Right cardiac atrium (tissue), 5 donors: ENCODE measurements around the gene QKI. TPM values are rescaled to one million over a fixed set of nuclear protein-coding genes. Genes with fewer than 3 reads are reported as not detected.

Experiments
- ATAC-seq, 2 donors: fragments of 200-7000 bp; cut with Tn5 transposase; one replicate each; pipeline versions ENCODE4 v1.8.0 to v1.9.1; 2020; ENCODE audit warnings: moderate library complexity in 2 of 2, mild to moderate bottlenecking in 1 of 2
- DNase-seq, 3 donors: peaks; one replicate each; pipeline ENCODE4 v3.0.0-alpha.2; 2020
- H3K27ac ChIP-seq: one replicate; pipeline ENCODE4 v1.5.1; 2013; ENCODE audit warnings: mild to moderate bottlenecking, low read length, control low read depth, moderate library complexity
- H3K27me3 ChIP-seq: one replicate; pipeline ENCODE4 v1.6.1; 2013; ENCODE audit not compliant: control insufficient read depth, insufficient read depth
- H3K4me1 ChIP-seq: one replicate; pipeline ENCODE4 v1.6.1; 2013; ENCODE audit warnings: low read length; ENCODE audit not compliant: control insufficient read depth, insufficient read depth
- H3K4me3 ChIP-seq: one replicate; pipeline ENCODE4 v1.5.1; 2013; ENCODE audit warnings: low read length, control low read depth
- H3K9me3 ChIP-seq: one replicate; pipeline ENCODE4 v1.6.1; 2013; ENCODE audit warnings: low read length; ENCODE audit not compliant: control insufficient read depth
- WGBS: extraction: QIAGEN DNeasy Blood & Tissue Kit; methylation state at CpG from one replicate; pipeline ENCODE4 v1.1.7; 2013; 5-methylcytosine and 5-hydroxymethylcytosine counted together
- intact Hi-C, 4 donors: fragments of 100-400 bp; cut with DNase I; formaldehyde crosslinking; loops; one replicate each; pipeline versions ENCODE4 v1.11.0 to v1.14.0; 2022 to 2023
- polyA plus RNA-seq: library from polyadenylated mRNA; stranded (reverse); fragments of 200-250 nt; gene quantifications from one replicate; pipeline ENCODE4 v1.2.3, GENCODE V29; 2013
- total RNA-seq, 4 donors: library from RNA; stranded (reverse); fragmentation: NEBNext Ultra II Directional; extraction: Animal tissue kit (Norgen Biotek cat#: 25700); gene quantifications; one replicate each; pipeline ENCODE4 v1.2.1, GENCODE V29; 2021
- donor health status: healthy with polysubstance abuse.
- donor health status: DM: no; HTN: yes; CAD: no.
- donor health status: DM: no; HTN: no; CAD: no.
- donor health status: DM: no; HTN: yes; CAD: no; lungs with severe emphysema.
- donor health status: DM: yes; HTN: yes; CAD: no.

Gene QKI
- total and polyA plus RNA-seq, 5 donors: 100 to 415 (median 373) TPM

DNA sequence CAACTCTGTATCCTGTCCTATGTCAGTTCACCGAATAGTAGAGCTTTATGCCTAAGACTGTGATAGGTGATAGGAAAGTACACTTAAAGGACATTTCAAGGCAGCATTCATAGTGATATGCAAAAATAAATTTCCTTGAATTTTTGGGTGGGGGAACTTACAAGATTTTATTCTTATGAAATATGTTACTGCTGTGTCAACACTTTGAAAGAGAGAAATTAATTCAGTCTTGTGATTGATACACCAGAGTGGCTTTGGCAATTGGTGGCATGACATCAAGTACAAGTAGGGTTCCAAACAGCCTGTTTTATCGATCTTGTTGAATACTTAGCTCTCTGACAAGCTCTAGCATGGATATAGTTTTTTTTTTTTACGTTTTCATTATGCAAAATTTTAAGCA lies 72.3 kb downstream of the QKI start:
- DNase-seq: no peak
- WGBS: 31% methylated on average over 3 of the region's 3 CpGs
- no peak for ATAC-seq
- Histone ChIP-seq H3K27me3 (no peaks in the 10 kb centered on the region), H3K27ac (no peak overlapping the region), H3K4me3 (no peak overlapping the region), H3K4me1 (peaks cover 7% of the 10 kb centered on the region), H3K9me3 (no peaks in the 10 kb centered on the region)
- intact Hi-C loops: no loop called here

DNA sequence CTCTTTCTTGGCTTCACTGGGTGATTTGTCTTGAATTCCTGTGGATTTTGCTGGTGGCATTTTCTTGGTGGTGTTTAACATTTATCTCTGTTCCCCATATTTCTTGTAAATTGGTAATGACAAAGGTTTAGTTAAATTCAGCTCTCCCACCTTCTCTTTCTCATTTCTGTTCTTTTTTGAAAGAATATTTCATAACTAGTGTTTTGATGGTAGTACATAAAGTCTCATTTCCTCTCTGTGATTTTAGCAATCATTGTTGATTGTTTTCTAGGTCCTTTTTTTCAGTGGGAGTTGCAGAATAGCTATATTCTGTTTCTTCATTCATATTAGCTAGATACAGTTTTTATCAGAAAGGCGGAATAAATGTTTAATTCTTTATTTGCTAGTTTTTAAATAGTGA lies 73.1 kb downstream of the QKI start:
- Histone ChIP-seq H3K9me3 (no peaks in the 10 kb centered on the region), H3K27ac (no peak overlapping the region), H3K4me3 (no peak overlapping the region), H3K4me1 (peaks cover 5% of the 10 kb centered on the region), H3K27me3 (no peaks in the 10 kb centered on the region)
- DNase-seq (no peak), ATAC-seq (no peak)
- intact Hi-C loops: no loop called here
- WGBS: 61% methylated on average over 1 of the region's 1 CpG

DNA sequence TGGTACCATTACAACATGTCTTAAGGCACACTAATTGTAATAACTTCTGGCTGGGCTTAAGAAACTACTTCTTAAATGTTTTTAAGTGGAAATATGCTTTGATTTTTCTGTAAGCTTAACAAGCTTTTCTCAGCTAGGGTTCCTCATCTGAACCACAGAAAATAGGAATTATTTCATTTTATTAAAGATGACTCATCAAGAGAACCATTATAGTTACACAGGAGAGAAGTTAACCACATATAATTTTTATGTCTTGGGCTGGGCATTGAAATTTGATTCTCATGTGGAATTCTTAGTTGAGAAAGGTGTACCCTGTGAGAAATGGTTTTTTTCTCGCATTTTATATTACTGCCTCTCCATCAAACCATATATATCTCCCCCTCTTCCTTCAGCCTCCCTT lies 75.1 kb downstream of the QKI start:
- Histone ChIP-seq H3K27ac (no peak overlapping the region), H3K9me3 (no peaks in the 10 kb centered on the region), H3K4me3 (no peak overlapping the region), H3K4me1 (peaks cover 6% of the 10 kb centered on the region), H3K27me3 (no peaks in the 10 kb centered on the region)
- ATAC-seq (no peak), DNase-seq (no peak)
- WGBS: 99% methylated on average over 1 of the region's 1 CpG
- intact Hi-C loops: no loop called here

DNA sequence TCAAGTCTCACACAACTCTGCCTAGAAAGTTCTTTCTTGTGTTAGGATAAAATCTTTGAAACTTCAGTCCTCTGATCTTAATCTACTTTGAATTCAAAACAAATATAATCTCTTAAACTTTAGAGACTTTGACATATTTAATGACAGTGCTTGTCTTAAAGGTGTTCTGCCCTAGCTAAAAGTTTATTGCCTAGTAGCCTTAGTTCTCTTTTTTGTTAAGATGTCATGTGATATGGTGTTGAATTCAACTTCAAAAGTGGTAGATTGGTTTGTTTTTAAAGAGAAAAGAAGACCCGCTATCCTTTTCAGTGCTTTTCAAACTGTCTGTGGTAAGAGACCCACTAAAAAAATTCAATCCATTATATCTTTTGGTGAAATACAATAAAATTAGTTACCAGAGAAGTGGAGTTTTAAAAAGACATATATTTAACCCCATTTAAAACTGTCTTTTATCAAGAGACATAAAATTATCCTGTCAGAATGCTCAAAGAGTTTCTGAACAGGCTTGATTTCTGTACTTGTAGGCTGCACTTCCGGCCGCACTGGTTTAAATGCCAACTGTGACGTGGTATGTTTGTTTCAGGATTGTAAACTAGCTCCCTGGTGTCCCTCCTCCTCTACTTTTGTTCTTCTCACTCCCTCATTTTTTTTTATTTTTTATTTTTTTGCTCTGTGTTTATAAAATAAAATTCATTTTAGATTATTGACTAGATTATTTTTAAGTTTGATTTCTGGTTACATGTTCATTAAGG lies 76.5 kb downstream of the QKI start:
- ATAC-seq (peak; percentile 71 to 82), DNase-seq (peak; percentile 69 to 87 (median 70))
- no peak overlapping the region for H3K27ac ChIP-seq
- no peaks in the 10 kb centered on the region for H3K27me3 ChIP-seq
- 36% methylated on average over 4 of the region's 4 CpGs for WGBS
- no peaks in the 10 kb centered on the region for H3K9me3 ChIP-seq
- peaks cover 6% of the 10 kb centered on the region for H3K4me1 ChIP-seq
- intact Hi-C loops: no loop called here
- no peak overlapping the region for H3K4me3 ChIP-seq

DNA sequence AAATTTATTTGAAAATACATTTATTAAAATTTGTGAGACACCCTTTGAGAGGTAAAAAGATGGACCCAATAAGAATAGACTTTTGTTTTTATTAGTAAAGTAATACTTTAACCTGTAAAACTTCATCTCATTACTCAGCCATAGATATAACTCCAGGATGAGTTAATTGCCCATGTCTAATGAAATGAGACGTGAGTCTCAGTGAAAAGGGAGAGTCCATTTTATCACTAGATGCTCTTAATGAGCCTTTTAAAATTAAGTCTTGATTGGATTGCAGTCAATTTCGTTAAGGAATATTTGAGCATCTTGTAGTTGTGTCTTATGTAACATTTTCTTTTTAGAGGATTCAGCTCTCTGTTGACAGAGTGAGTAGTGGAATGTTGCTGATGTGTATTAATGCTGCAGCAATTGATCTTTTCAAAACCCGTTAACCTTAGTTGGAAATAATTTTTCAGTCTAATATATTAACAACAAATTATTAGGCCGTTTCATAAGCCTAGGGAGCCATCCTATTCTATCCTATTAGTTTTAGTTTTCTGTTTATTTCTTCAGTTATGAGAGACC lies 77.3 kb downstream of the QKI start:
- Histone ChIP-seq H3K27ac (no peak overlapping the region), H3K4me3 (no peak overlapping the region), H3K27me3 (no peaks in the 10 kb centered on the region), H3K9me3 (no peaks in the 10 kb centered on the region), H3K4me1 (peaks cover 6% of the 10 kb centered on the region)
- DNase-seq: no peak
- 54% methylated on average over 4 of the region's 4 CpGs for WGBS
- no peak for ATAC-seq
- intact Hi-C loops: no loop called here

DNA sequence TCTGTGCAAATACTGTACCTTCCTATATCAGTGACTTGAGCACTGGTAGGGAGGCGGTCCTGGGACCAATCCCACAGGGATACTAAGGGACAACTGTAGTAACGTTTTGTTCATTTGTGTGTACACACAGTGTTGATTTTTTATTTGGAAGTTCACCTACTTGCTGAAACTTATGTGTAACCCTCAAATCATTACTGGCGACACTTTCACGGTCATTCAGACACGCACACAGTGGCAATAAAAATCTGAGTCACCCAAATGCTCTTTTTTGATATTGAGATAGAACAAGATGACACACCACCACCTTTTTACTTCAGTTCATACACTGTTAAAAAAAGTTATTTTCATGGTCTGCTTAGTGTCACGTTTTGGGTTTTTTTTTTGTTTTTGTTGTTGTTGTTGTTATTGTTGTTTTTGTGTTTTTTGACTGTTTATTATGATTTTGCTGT lies 79.8 kb downstream of the QKI start:
- DNase-seq: no peak
- peak in 1 of 2 donors; percentile 13 for ATAC-seq
- H3K9me3 ChIP-seq: no peaks in the 10 kb centered on the region
- intact Hi-C loops: no loop called here
- H3K4me3 ChIP-seq: no peak overlapping the region
- H3K27ac ChIP-seq: no peak overlapping the region
- H3K4me1 ChIP-seq: peaks cover 4% of the 10 kb centered on the region
- no peaks in the 10 kb centered on the region for H3K27me3 ChIP-seq
- 72% methylated on average over 6 of the region's 6 CpGs for WGBS

DNA sequence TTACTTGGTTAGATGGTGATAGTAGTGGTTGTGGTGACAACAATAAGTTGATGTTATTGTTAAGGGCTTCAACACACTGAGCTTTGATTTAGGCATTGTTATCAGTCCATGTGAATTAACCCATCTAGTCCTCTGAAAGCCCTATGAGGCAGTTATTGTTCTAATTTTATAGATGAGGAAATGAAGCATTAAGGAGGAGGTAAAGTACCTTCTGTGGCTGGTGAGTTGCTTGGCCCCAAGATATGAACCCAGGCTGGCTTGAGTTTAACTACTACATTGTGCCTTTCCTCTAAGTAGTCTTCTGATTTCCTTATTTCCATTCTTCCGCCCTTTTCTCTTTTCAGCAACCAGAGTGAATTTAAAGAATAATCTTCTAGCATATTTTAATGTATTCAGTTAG lies 81.7 kb downstream of the QKI start:
- ATAC-seq: no peak
- intact Hi-C loops: no loop called here
- H3K27ac ChIP-seq: no peak overlapping the region
- no peaks in the 10 kb centered on the region for H3K27me3 ChIP-seq
- peaks cover 3% of the 10 kb centered on the region for H3K4me1 ChIP-seq
- WGBS: 97% methylated on average over 1 of the region's 1 CpG
- H3K9me3 ChIP-seq: no peaks in the 10 kb centered on the region
- no peak for DNase-seq
- no peak overlapping the region for H3K4me3 ChIP-seq

DNA sequence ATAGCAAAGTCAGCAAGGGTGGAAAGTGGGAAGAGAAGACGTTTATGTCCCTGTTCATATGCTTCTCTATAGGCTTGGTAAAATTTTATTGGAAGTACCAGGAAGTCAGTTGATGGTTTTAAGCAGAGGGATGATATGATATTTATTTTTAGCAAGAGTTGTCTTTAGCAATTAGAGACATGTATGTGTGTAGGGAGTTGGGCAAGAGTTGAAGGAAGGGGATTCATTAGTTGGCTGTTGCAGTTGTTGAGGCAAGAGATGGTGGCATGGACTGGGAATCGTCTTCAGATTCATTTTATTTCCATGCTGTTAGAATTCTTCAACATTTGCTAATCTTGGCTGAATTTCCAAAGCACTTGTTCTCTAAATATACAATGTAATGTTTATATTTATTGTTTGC lies 85.6 kb downstream of the QKI start:
- intact Hi-C loops: no loop called here
- H3K4me3 ChIP-seq: no peak overlapping the region
- H3K27me3 ChIP-seq: no peaks in the 10 kb centered on the region
- H3K9me3 ChIP-seq: no peaks in the 10 kb centered on the region
- H3K4me1 ChIP-seq: peaks cover 4% of the 10 kb centered on the region
- ATAC-seq (no peak), DNase-seq (no peak)
- H3K27ac ChIP-seq: peak overlapping the region; percentile 62
- 46% methylated on average over 2 of the region's 2 CpGs for whole genome bisulfite sequencing

DNA sequence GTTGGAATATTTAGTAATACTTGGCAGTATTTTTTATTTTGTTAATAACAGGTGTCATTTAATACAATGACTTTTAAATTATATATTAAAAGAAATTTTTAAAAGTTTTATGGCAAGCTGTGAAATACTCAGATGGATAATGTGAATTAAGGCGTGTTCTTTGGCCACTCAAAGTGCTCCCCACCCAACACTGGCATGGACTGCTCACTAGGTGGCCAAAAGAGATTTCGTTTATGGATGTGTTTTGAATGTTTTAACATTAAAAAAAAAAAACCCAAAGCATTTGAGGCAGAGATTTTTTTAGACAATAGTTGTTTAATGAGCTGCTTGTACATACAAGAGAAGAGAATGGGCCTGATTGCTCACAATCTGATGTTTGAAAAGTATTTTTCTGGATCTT lies 86.5 kb downstream of the QKI start:
- ATAC-seq (peak; percentile 40), DNase-seq (peak in 1 of 3 donors; percentile 70)
- WGBS: 59% methylated on average over 2 of the region's 2 CpGs
- Histone ChIP-seq H3K27me3 (no peaks in the 10 kb centered on the region), H3K27ac (no peak overlapping the region), H3K4me1 (peaks cover 4% of the 10 kb centered on the region), H3K9me3 (no peaks in the 10 kb centered on the region), H3K4me3 (no peak overlapping the region)
- intact Hi-C loops: no loop called here

DNA sequence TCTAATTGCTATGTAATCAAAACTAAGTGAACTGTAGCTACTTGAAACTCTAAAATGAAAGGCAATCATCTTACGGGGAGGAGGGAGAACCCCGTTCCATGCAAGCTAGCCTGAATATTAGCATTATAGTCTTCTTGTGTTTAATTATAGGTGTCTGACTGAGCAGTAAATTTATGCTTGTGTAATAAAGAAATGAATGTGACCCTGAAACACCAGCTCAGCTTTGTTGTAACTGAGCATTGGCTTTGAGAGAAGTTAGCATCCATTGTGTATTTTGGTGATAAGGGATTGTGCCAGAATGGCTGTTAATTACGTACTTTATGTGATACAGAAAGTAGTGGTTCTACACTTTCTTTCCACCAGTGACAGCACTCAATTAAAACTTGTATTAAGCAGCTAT lies 86.9 kb downstream of the QKI start:
- WGBS: 50% methylated on average over 3 of the region's 3 CpGs
- DNase-seq: no peak
- intact Hi-C loops: no loop called here
- Histone ChIP-seq H3K27ac (no peak overlapping the region), H3K9me3 (no peaks in the 10 kb centered on the region), H3K4me1 (peaks cover 4% of the 10 kb centered on the region), H3K27me3 (no peaks in the 10 kb centered on the region), H3K4me3 (no peak overlapping the region)
- ATAC-seq: peak; percentile 55 to 57

DNA sequence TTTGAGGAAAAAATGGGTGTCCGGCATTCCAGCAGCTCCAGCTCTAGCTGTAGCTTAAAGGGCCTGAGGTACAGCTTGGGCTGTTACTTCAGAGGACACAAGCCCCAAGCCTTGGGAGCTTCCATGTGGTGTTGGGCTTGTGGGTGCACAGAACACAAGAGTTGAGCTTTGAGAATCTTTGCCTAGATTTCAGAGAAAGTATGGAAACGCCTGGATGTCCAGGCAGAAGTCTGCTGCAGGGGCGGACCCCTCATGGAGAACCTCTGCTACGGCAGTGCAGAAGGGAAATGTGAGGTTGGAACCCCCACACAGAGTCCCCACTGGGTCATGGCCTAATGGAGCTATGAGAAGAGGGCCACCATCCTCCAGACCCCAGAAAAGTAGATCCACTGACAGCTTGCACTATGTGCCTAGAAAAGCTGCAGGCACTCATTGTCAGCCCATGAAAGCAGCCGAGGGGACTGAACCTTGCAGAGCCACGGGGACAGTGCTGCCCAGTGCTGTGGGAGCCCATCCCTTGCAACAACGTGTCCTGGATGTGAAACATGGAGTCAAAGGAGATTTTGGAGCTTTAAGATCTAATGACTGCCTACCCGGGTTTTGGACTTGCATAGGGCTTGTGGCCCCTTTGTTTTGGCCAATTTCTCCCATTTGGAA lies 90.6 kb downstream of the QKI start:
- peak in 1 of 2 donors; percentile 24 for ATAC-seq
- Histone ChIP-seq H3K4me1 (peaks cover 4% of the 10 kb centered on the region), H3K27me3 (no peaks in the 10 kb centered on the region)

More for the DNA sequence above, 90.6 kb downstream of the QKI start:
- Histone ChIP-seq H3K27ac (no peak overlapping the region), H3K4me3 (no peak overlapping the region), H3K9me3 (no peaks in the 10 kb centered on the region)
- DNase-seq: no peak
- 78% methylated on average over 8 of the region's 8 CpGs for WGBS
- intact Hi-C loops: no loop called here
